Vagina (tissue), 2 donors: ENCODE measurements around the gene CYP11A1. TPM values are rescaled to one million over a fixed set of nuclear protein-coding genes. Genes with fewer than 3 reads are reported as not detected.

ENCODE experiments used
- DNase-seq, 2 donors: peaks; one replicate each; pipeline ENCODE4 v3.0.0-alpha.2; 2017; ENCODE audit errors: extremely low spot score in 2 of 2
- H3K27ac ChIP-seq: fragments of 200-600 bp; sonication (generic); one replicate; pipeline ENCODE4 v1.5.1; 2019
- H3K27me3 ChIP-seq: fragments of 200-600 bp; sonication (generic); one replicate; pipeline ENCODE4 v1.5.1; 2019
- H3K36me3 ChIP-seq, 2 donors: fragments of 200-600 bp; sonication (generic); one replicate each; pipeline ENCODE4 v1.5.1; 2017 to 2019
- H3K4me1 ChIP-seq: fragments of 200-600 bp; sonication (generic); one replicate; pipeline ENCODE4 v1.5.1; 2019
- H3K4me3 ChIP-seq, 2 donors: fragments of 200-600 bp; sonication (generic); 1 replicate in 1 of 2; 2 replicates in 1 of 2; pipeline ENCODE4 v1.5.1; 2016 to 2019
- H3K9me3 ChIP-seq: fragments of 200-600 bp; sonication (generic); one replicate; pipeline ENCODE4 v1.5.1; 2019
- POLR2A ChIP-seq, 2 donors: fragments of 450-650 bp; IDR thresholded peaks; one replicate each; pipeline ENCODE4 v1.6.1; 2017; ENCODE audit warnings: antibody characterized with exemption in 2 of 2, mild to moderate bottlenecking in 2 of 2, moderate library complexity in 2 of 2
- POLR2AphosphoS5 ChIP-seq, 2 donors: sonication (generic); formaldehyde crosslinking; IDR thresholded peaks; one replicate each; pipeline ENCODE4 v1.9.0; 2017; ENCODE audit warnings: antibody characterized with exemption in 2 of 2, mild to moderate bottlenecking in 2 of 2, low read depth in 1 of 2; ENCODE audit not compliant: insufficient read depth in 1 of 2
- intact Hi-C: fragments of 100-400 bp; cut with DNase I; formaldehyde crosslinking; loops from one replicate; pipeline ENCODE4 v1.15.1; 2023
- total RNA-seq: library from RNA; depleted of rRNA; stranded (reverse); fragments of >200 nt; gene quantifications from one replicate; pipeline ENCODE4 v1.2.3, GENCODE V29; 2016
- TF ChIP-seq, protein P1 (sequence below), 3 experiments: fragments of 450-650 bp in 2 of 3; fragments of 200-600 bp in 1 of 3; sonication (generic) in 1 of 3; IDR thresholded peaks; one replicate each; pipeline ENCODE4 v1.5.1; 2017 to 2019; ENCODE audit warnings: antibody characterized with exemption in 3 of 3, mild to moderate bottlenecking in 2 of 3, moderate library complexity in 2 of 3

Gene CYP11A1
- total RNA-seq, 1 donor from 2014 or later, result 8.8 TPM

DNA sequence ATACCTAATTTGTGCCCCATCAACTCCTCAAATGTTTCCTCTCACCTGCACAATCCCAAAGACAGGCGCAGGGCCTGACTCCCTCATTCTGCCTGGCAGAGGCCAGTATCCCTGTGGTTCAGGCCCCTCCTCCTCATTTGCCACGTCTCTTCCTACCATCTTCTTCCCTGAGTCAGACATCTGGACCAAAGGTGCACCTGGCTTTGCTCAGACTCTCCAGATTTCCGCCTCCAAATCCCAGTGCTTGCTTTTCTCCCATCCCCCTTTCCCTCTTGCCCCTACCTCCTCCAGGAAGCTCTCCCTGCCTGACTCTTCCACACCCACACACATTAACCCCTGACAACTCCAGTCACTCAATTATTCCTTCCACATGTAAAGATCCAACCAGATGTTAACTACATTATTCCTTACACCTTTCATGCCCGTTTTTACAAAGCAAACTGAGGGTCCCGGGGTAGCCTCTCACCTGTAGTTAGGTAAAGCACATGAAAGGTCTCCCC is 46.7 kb upstream of the CYP11A1 start:
- no peak overlapping the region for H3K27ac ChIP-seq
- TF ChIP-seq POLR2AphosphoS5 (IDR thresholded peaks at IDR 0.05; ENCODE audit: insufficient read depth in 1 of 2, low read depth in 1 of 2) (no peak), POLR2A (IDR thresholded peaks at IDR 0.05) (no peak)
- TF ChIP-seq, protein P1, sequence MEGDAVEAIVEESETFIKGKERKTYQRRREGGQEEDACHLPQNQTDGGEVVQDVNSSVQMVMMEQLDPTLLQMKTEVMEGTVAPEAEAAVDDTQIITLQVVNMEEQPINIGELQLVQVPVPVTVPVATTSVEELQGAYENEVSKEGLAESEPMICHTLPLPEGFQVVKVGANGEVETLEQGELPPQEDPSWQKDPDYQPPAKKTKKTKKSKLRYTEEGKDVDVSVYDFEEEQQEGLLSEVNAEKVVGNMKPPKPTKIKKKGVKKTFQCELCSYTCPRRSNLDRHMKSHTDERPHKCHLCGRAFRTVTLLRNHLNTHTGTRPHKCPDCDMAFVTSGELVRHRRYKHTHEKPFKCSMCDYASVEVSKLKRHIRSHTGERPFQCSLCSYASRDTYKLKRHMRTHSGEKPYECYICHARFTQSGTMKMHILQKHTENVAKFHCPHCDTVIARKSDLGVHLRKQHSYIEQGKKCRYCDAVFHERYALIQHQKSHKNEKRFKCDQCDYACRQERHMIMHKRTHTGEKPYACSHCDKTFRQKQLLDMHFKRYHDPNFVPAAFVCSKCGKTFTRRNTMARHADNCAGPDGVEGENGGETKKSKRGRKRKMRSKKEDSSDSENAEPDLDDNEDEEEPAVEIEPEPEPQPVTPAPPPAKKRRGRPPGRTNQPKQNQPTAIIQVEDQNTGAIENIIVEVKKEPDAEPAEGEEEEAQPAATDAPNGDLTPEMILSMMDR (IDR thresholded peaks at IDR 0.05), result no peak
- no peak for DNase-seq
- H3K36me3 ChIP-seq, result no peaks in the 10 kb centered on the region
- H3K4me1 ChIP-seq, result no peaks in the 10 kb centered on the region
- intact Hi-C loops, result no loop called here
- H3K9me3 ChIP-seq, result no peaks in the 10 kb centered on the region
- no peak overlapping the region for H3K4me3 ChIP-seq
- no peaks in the 10 kb centered on the region for H3K27me3 ChIP-seq

DNA sequence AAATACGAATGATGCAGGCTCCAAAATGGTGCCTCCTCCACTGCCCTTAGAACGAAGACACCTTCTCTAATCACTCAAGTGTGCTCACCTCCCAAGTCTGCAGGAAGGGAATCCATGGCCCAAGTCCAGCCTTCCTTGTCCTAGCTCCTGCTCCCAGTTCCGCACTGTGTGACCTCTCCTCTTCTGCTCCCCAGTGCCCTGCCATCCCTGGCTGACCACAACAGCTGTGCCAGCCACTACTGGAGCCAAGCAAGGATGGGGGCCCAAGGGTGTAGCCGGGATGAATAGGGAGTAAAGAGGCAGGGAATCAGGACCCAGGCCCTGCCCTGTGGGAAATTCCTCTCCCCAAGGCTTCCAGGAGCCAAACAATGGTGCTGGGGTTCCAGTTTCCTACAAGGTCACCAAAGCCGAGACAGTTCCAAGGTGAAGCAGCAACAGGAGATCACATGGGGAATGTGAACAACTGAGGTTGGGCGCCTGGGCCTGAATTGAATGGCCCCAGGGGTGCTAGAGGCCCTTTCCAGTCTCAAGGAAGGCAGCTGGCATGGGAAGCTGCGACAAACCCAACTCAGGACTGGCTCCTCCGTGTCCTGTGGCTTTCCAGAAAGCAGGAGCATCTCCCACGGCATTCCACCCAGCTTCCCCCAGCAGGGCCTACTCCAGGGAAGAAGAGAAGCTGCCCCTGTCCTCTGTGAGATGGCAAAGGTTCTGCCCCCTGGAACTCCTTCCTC is 46.1 kb upstream of the CYP11A1 start:
- Histone ChIP-seq H3K27ac (no peak overlapping the region), H3K9me3 (no peaks in the 10 kb centered on the region), H3K4me3 (no peak overlapping the region), H3K36me3 (no peaks in the 10 kb centered on the region), H3K27me3 (no peaks in the 10 kb centered on the region), H3K4me1 (no peaks in the 10 kb centered on the region)
- intact Hi-C loops, result no loop called here
- TF ChIP-seq, protein P1 (IDR thresholded peaks at IDR 0.05), result no peak
- TF ChIP-seq POLR2AphosphoS5 (IDR thresholded peaks at IDR 0.05; ENCODE audit: insufficient read depth in 1 of 2, low read depth in 1 of 2), result no peak
- TF ChIP-seq POLR2A (IDR thresholded peaks at IDR 0.05), result no peak
- DNase-seq, result no peak

DNA sequence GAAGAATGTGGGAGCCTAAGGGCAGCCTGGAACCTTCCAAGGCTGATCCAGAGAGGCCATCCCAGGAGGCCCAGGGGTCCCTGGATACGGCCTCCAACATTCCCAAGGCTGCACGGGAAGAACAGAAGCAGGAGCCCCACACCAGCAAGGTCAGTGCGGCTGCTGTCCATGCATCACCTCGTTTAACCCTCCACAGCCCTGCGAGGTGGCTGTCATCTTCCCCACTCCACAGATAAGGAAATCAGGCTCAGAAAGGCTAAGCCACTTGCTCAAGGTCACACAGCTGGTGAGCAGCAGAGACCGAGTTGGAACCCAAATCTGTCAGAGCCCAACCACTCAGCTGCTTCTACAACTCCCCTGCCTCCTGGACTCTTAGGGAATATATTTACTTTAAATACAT is 44.7 kb upstream of the CYP11A1 start:
- no peak for DNase-seq
- no peak overlapping the region for H3K27ac ChIP-seq
- intact Hi-C loops, result no loop called here

DNA sequence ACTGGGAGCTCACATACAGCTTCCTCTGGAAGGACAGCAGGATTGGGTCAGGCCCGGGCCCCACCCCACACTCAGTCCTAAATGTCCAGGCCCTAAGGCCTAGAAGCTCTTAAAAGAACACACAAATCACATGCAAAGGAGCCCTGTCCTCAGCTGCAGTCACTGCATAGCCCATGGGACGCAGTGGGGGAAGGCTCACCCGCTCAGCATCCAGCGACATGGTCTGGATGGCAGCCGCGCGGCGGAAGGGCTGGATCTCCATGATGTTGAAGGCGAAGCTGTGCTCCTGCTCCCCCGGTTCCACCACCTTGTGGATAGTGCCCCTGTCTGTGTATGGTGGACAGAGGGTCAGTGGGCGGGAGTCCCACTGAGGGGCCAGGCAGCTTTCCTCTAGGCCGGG is 44.2 kb upstream of the CYP11A1 start:
- Histone ChIP-seq H3K4me3 (no peak overlapping the region), H3K27me3 (no peaks in the 10 kb centered on the region), H3K36me3 (no peaks in the 10 kb centered on the region), H3K27ac (no peak overlapping the region), H3K9me3 (no peaks in the 10 kb centered on the region), H3K4me1 (no peaks in the 10 kb centered on the region)
- TF ChIP-seq, protein P1 (IDR thresholded peaks at IDR 0.05), result no peak
- no peak for TF ChIP-seq POLR2A (IDR thresholded peaks at IDR 0.05)
- TF ChIP-seq POLR2AphosphoS5 (IDR thresholded peaks at IDR 0.05; ENCODE audit: insufficient read depth in 1 of 2, low read depth in 1 of 2), result no peak
- intact Hi-C loops, result no loop called here
- DNase-seq, result no peak

More for the DNA sequence above, 44.7 kb upstream of the CYP11A1 start:
- Histone ChIP-seq H3K4me3 (no peak overlapping the region), H3K4me1 (no peaks in the 10 kb centered on the region), H3K9me3 (no peaks in the 10 kb centered on the region), H3K27me3 (no peaks in the 10 kb centered on the region), H3K36me3 (no peaks in the 10 kb centered on the region)
- TF ChIP-seq, protein P1 (IDR thresholded peaks at IDR 0.05), result no peak
- TF ChIP-seq POLR2AphosphoS5 (IDR thresholded peaks at IDR 0.05; ENCODE audit: insufficient read depth in 1 of 2, low read depth in 1 of 2), result no peak
- TF ChIP-seq POLR2A (IDR thresholded peaks at IDR 0.05), result no peak

DNA sequence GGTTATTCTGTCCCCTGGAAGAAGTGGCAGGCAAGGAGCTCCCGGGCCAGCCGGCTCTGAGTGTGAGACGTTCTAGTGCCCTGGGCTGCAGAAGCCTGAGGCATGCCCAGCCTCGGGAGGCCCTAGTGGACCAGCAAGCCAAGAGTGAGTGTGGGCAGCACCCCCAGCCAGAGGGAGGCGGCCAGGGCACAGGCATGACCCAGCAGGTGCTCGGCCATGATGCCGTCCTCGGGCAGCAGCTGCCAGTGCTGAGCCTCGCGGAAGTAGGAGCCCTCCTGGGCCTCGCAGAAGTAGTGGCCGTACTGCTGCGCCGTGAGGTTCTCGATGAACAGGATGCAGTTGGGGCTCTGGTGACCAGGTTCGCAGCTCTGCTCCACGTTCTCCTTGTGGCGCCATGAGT is 43.1 kb upstream of the CYP11A1 start:
- intact Hi-C loops, result no loop called here

More for the DNA sequence above, 43.1 kb upstream of the CYP11A1 start:
- no peaks in the 10 kb centered on the region for H3K36me3 ChIP-seq
- no peaks in the 10 kb centered on the region for H3K27me3 ChIP-seq
- no peak overlapping the region for H3K4me3 ChIP-seq
- TF ChIP-seq POLR2AphosphoS5 (IDR thresholded peaks at IDR 0.05; ENCODE audit: insufficient read depth in 1 of 2, low read depth in 1 of 2), result no peak
- TF ChIP-seq POLR2A (IDR thresholded peaks at IDR 0.05), result no peak
- TF ChIP-seq, protein P1 (IDR thresholded peaks at IDR 0.05), result no peak
- no peaks in the 10 kb centered on the region for H3K9me3 ChIP-seq
- H3K27ac ChIP-seq, result no peak overlapping the region
- no peaks in the 10 kb centered on the region for H3K4me1 ChIP-seq
- DNase-seq, result no peak
